GM18502 (cell line): ENCODE measurements around the gene HIPK4.
"Not testable (repeated sequence)": the region's sequence is repeated elsewhere in the genome, so short reads cannot be mapped to it uniquely, and the experiment has no call there.

Experiments used
- ATAC-seq: cut with Tn5 transposase; IDR thresholded peaks from one replicate; pipeline ENCODE4 v1.9.1; 2021; ENCODE audit warnings: mild to moderate bottlenecking; ENCODE audit not compliant: unreplicated experiment, poor library complexity

The HIPK4 gene, protein sequence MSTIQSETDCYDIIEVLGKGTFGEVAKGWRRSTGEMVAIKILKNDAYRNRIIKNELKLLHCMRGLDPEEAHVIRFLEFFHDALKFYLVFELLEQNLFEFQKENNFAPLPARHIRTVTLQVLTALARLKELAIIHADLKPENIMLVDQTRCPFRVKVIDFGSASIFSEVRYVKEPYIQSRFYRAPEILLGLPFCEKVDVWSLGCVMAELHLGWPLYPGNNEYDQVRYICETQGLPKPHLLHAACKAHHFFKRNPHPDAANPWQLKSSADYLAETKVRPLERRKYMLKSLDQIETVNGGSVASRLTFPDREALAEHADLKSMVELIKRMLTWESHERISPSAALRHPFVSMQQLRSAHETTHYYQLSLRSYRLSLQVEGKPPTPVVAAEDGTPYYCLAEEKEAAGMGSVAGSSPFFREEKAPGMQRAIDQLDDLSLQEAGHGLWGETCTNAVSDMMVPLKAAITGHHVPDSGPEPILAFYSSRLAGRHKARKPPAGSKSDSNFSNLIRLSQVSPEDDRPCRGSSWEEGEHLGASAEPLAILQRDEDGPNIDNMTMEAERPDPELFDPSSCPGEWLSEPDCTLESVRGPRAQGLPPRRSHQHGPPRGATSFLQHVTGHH

GRCh38 chr19:40390084-40390742 lies at the start of gene HIPK4:
Gene HIPK4 (minus strand): TSS chr19:40390181. CDS start chr19:40389902, 279 bp downstream.
- ATAC-seq, result no peak

GRCh38 chr19:40438284-40438683 lies 48.3 kb upstream of the HIPK4 start:
- ATAC-seq, result no peak

GRCh38 chr19:40433391-40434216 lies 43.6 kb upstream of the HIPK4 start:
- ATAC-seq, result peak; percentile 67

- not testable (repeated sequence) for ATAC-seq
Measured at GRCh38 chr19:40432760-40433159, 42.8 kb upstream of the HIPK4 start.

DNA sequence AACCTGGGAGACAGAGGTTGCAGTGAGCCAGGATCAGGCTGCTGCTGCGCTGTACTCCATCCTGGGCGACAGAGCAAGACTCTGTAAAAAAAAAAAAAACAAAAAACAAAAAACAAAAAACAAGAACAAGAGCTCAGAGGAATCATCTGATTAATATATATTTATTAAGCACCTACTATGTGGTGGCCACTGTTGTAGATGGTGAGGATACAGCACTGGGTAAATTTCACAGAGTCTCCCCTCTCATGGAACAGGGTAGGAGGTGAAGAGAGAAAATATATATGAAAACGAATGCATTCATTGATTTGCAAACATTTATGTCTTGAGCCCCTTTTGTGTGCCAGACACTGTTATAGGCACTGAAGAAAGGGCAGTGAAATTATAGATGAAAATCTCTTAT lies 41.7 kb upstream of the HIPK4 start:
- ATAC-seq, result no peak

DNA sequence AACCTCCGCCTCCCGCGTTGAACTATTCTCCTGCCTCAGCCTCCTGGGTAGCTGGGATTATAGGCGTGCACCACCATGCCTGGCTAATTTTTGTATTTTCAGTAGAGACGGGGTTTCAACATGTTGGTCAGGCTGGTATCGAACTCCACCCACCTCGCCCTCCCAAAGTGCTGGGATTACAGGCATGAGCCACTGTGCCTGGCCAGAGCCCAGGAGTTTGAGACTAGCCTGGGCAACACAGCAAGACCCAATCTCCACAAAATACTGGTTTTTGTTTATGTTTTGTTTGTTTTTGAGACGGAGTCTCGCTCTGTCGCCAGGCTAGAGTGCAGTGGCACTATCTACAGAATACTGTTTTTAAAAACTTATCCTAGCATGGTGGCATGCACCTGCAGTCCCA lies 40.3 kb upstream of the HIPK4 start:
- not testable (repeated sequence) for ATAC-seq

GRCh38 chr19:40428197-40428596 lies 38.2 kb upstream of the HIPK4 start:
- not testable (repeated sequence) for ATAC-seq

GRCh38 chr19:40425450-40426287 lies 35.7 kb upstream of the HIPK4 start, which contains the start of gene SERTAD1:
Gene SERTAD1 (minus strand): TSS chr19:40425992. CDS start chr19:40423546, 2,446 bp downstream.
- peak; percentile 75 for ATAC-seq

DNA sequence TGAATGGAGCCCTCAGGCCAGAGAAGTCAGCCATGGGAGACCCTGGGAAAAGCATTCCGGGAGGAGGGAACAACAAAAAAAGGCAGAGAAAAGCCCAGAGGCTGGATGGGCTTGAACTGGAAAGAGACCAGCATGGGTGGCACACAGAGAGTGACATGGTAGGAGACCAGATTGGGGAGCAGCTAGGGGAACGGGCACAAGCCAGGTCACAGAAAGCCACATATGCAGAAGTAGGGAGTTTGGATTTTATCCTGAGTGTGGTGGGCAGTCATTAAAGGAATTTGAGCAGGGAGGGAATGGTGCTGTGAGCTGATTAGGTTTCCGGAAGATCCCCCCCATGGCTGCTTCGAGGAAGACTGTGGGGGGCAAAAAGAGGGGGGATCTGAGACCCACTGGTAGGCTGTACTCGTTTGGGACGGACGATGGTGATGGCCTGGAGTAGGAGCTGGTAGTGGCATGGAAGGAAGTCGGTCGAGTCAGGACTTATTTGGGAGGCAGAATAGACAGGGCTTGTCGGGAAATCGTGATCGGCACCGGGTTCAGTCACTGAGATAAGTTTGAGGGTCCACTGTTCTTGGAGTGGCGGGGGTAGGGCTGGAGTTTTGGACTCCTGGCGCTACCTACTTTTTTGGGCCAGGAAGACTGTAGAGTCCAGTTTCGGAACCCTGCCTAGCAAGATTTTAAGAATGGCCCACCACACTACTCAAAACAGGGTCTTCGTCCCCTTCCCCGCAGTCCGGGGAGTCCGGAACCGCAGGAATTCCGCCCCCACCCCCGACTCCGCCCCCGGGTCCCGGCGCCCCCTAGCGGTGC lies 34.9 kb upstream of the HIPK4 start:
- peak; percentile 2 for ATAC-seq

DNA sequence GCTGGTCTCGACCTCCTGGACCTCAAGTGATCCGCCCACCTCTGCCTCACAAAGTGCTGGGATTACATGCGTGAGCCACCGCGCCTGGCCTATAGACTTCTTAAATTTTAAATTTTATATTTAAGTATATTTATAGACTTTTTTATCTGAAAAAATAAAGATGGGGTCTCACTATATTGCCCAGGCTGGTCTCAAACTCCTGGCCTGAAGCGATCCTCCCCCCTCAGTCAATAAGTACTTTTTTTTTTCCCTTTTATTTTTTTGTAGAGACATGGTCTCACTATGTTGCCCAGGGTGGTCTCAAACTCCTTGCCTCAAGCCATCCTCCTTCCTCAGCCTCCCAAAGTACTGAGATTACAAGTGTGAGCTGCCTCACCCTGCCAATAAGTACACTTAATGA lies 34.0 kb upstream of the HIPK4 start:
- ATAC-seq, result no peak

DNA sequence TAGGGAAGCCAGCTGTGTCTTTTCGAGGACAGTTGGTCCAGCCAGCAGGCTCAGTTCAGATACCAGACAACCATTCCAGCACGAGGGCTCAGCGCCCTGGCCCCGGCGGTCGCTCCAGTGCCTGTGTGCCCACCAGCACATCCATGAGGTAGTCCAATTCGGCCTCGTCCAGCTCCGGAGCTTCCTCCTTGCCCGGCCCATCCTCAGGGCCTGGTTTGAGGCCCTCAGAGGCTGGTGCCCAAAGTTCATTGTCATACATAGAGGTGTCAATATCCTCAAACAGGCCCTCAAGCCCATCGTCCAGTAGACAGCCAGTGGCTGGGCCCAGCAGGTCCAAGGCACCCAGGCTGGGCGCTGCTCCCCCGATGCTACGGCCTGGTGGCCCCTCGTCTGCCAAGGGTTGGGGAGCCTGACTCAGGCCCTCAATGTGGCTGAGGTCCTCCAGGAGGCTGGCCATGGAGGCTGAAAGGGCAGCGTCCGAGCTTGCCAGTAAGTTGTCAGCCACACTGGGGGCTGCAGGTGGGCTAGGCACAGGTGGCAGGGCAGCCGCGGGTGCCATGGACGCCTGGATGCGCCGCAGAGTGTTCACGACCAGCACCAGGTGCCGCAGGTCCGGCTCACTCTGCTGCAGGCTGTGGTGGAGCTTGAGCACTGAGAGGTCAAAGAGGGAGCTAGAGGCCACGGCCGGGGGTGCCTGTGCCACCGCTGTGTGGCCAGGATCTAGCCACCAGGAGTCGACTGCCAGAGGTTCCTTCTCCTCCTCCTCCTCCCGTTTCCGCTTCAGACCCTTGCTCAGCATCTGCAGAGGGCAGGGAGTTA lies 33.0 kb upstream of the HIPK4 start:
- no peak for ATAC-seq

GRCh38 chr19:40421993-40422747 lies 32.2 kb upstream of the HIPK4 start:
- ATAC-seq, result no peak

DNA sequence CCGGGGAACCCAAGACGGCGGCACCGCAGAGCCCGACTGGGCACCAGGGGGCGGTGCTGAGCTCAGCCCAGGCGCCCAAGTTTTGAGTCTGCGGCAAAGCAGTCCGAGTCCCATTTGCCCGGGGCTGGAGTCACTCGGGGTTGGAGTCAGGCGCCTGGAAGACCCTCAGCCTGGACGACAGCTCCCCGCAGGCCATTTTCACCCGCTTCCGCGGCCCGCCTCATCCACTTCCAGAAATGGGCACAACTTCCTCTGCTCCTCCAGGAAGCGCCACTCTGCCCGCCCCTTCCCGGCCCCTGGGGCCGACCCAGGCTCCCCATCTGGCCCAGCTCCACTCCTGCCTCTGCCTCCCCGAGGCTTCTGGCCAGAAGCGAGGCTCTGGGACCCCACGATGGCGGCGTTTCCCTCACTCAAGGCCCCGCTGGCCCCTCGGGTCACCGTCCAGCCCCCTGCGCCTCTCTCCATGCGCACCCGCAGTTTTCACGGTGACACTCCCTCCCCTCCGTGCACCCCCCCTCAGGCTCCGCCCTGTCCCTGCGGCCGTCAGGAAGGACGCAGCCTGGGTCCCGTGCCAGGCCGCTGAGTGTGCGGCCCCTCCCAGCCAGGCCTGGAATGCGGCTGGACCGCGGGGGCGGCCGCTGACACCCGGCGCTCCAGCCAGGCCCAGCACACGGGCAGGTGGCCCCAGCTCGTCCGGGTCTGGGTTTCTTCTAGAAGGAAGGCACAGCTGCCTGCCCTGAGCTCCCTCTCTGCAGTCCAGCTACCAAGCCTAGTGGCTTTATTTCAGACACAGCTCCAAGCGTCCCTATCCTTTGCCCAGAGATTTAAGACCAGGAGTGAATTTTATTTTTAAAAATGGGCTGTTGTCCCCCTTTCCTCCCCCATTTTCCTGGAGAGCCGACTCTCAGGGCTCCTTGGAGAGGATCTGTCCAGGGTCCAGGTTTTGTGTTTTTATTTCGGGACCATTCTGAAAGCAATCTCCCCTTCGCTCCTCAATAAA lies 31.1 kb upstream of the HIPK4 start:
- peak; percentile 43 for ATAC-seq

GRCh38 chr19:40420451-40420765 lies 30.4 kb upstream of the HIPK4 start:
- ATAC-seq, result no peak

DNA sequence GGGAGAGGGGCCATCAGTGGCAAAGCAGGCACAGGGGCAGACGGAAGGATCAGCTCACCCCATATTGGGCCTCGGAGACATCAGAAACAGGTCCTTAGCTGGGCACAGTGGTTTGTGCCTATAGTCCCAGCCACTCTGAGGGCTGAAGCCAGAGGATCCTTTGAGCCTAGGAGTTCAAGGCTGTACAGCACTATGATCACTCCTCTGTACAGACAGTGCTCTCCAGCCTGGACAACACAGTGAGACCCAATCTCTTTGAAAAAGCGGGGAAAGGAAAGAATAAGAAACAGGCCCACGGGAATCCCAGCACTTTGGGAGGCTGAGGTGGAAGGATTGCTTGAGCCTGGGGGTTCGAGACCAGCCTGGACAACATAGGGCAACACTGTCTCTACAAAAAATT lies 29.8 kb upstream of the HIPK4 start:
- ATAC-seq, result no peak

DNA sequence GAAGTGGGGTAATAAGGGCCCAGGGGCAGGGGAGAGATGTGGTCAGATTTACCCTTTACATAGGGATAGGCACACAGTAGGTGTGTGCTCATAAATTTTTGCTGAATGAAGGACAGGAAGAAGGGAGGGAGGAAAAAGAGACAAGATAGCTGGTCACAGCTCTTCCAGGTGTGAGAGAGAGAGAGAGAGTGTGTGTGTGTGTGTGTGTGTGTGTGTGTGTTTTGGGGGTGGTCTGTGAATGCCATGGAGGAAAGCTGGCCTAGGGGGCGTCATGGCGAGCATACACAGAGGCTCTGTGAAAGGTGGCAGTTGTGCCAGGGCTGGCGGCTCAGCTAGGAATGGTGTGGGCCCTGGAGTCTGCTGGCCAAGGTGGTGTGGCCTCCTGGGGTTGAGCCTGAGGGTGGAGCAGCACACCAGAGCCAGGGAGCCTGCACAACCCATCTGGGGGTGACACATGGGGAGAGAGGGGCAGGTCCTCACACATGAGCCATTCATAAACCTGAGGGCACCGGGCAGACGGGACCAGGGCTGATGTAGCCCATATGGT lies 29.2 kb upstream of the HIPK4 start:
- ATAC-seq, result no peak
